Measurements from ENCODE around the gene SLC39A2. TPM values are rescaled to one million over a fixed set of nuclear protein-coding genes. Genes with fewer than 3 reads are reported as not detected.

The SLC39A2 gene
- total RNA-seq, 1 experiment from 2014 or later = not detected

DNA sequence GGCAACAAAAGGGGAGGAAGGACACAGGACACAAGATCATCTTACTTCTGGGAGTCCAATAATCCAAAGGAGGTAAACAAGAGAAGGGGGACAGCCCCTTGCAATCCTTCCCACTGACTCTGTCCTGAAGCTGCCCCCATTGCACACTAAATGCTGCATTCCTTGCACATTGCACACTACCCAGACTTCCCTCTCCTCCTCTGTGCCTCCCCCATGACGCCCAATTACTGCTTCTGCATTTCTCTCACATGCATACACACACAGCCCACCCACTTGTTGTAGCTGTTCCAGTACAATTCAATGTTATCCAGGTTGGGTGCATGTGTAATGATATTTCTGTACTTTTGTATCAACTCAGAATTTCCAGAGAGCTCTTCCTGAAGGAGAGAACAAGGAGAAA, 20.3 kb downstream of the SLC39A2 start:
- in situ Hi-C loops (cut with HindIII; ENCODE audit: low pct_unique_long_range_greater_than_20kb, low sequenced_read_pairs) = no loop called here
- DNase-seq (ENCODE audit: low read depth, low spot score) = no peak

DNA sequence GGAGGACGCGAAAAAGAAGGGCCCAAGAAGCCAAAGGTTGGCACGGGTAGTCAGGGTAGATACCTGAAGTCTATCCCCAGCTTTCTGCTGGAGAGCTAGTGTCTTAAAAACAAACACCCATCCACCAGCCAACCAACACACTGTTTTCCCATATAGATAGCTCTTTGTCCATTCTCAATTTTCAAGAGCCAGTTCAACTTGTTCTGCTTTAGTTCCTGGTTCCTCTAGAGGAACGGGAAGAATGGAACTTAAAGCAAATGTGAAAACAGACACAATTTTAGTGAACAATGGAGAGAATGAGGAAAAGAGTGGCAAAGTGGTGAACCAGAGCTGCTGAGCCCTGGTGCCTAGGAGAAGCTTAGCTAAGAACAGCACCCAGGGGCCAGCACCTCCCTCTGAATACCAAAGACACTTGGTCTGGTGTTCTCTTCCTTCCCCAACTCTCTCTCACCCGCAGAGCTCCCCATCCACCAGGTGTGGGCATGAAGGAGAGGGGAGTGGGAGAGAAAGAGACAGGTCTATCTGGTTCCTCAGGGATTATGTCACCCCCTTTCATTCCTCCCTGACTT, 22.0 kb downstream of the SLC39A2 start:
- no peak for DNase-seq (ENCODE audit: low read depth, low spot score)
- in situ Hi-C loops (cut with HindIII; ENCODE audit: low pct_unique_long_range_greater_than_20kb, low sequenced_read_pairs) = no loop called here

DNA sequence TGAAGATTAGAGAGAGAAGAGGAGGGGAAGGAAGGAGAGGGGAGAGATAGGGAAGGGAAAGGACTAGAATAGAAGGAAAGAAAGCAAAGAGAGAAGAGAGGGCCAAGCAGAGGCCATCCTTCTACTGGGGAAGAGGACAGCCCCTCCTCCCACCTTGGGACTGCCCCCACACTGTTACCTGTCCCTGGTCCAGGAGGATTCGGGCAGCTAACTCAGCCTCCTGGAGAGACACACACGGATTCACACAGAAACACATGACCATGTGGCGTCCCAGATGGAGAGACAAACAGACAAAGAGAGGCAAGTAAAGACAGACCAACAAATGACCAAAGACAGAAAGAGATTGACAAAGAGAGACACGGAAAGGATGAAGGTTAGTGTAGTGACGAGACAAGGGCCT, 23.6 kb downstream of the SLC39A2 start:
- in situ Hi-C loops (cut with HindIII; ENCODE audit: low pct_unique_long_range_greater_than_20kb, low sequenced_read_pairs) = no loop called here
- DNase-seq (ENCODE audit: low read depth, low spot score) = no peak

DNA sequence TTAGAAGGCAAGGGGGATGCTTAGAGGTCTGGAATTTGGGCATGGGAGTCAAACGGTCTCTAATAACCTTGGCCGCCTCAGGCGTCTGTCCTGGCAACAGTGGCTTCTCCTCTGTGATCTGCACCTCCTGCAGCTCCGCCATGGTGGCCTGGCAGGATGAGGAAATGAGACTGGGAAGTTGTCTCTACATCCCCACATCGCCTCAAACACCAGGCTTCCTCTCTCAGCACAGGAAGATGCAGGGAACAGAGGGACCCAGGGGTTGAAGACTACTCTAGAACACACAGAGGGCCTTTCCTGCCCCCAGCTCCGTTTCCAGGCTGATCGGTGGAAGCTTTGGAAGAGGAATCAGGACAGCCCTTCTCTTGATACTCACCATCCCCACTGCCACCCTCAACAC, 24.1 kb downstream of the SLC39A2 start:
- in situ Hi-C loops (cut with HindIII; ENCODE audit: low pct_unique_long_range_greater_than_20kb, low sequenced_read_pairs) = no loop called here
- no peak for DNase-seq (ENCODE audit: low read depth, low spot score)

DNA sequence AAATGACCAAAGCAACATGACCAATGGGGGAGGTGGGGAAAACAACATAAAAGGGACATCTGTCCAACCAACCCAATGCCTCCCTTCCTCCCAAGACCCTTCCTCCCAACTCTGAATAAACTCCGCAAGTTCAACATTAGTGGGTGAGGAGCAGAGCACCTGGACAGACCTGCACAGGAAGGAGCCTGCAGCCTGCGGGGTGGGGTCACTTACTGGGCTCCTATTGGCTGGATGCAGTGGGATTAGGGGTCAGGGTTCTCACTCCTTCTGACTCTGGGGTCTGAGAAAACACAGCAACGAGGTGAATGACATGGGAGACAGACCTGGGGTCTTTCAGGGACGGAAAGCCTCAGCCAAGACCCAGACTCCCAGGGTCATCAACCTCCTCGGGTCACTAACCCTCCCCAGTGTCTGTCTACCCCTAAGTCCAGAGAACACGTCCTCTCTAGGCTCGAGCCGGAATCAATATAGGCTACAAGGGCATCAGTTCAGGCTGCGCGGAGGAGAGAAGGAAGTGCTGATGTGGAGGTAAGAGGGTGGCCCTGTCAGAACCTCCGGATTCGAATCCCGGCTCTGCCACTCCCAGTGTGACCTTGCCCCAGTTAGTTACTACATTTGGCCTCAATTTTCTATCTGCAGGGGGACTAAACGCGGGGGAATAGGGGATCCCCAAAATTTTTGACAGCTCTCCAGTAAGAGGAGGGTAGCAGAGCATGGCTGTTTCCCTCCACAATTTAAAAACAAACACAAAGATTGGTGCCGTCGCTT, 24.9 kb downstream of the SLC39A2 start:
- in situ Hi-C loops (cut with HindIII; ENCODE audit: low pct_unique_long_range_greater_than_20kb, low sequenced_read_pairs) = no loop called here
- no peak for DNase-seq (ENCODE audit: low read depth, low spot score)

DNA sequence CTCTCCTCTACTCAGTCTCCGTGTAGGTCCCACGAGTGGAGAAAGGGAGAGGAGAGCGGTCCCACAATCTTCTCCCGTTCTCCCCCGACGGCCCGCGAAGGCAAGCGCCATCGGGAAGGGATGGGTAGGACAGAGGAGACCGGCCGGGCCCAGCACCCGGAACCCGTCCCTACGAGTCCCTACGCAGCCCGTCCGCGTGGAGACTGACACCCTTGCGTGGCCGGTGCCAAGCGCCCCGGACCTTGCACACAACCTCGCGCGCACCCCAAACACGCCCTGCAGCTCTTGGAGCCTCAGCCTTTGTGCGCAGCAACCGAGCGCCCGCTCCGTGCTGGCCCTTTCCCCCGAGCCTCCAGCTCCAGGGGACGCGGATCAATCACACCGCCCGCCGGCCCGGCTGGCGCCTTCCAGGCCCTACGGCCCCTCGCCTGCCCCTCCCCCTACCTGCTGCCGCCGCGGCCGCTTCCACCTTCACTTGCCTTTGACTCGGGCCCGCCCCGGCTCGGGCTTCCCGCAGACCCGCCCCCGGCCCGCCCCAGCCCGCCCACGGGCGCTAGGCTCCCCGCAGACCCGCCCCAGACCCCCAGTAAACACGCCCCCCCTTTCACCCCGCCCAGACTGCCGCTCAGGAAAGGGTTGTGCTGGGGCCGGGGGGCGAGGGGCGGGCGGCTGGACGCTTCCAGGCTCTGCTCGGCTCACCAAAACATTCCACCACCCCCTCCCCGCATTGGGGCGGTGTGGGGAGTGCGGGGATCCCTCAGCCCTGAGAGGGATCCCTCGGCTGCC, 25.7 kb downstream of the SLC39A2 start, which contains the start of gene NDRG2:
Gene NDRG2, minus strand, starts transcription at position 477 of the 786 bp plus-strand sequence. CDS start 1,746 bp downstream, outside the sequence.
- in situ Hi-C loops (cut with HindIII; ENCODE audit: low pct_unique_long_range_greater_than_20kb, low sequenced_read_pairs) = no loop called here
- peak; percentile 42 for DNase-seq (ENCODE audit: low read depth, low spot score)

DNA sequence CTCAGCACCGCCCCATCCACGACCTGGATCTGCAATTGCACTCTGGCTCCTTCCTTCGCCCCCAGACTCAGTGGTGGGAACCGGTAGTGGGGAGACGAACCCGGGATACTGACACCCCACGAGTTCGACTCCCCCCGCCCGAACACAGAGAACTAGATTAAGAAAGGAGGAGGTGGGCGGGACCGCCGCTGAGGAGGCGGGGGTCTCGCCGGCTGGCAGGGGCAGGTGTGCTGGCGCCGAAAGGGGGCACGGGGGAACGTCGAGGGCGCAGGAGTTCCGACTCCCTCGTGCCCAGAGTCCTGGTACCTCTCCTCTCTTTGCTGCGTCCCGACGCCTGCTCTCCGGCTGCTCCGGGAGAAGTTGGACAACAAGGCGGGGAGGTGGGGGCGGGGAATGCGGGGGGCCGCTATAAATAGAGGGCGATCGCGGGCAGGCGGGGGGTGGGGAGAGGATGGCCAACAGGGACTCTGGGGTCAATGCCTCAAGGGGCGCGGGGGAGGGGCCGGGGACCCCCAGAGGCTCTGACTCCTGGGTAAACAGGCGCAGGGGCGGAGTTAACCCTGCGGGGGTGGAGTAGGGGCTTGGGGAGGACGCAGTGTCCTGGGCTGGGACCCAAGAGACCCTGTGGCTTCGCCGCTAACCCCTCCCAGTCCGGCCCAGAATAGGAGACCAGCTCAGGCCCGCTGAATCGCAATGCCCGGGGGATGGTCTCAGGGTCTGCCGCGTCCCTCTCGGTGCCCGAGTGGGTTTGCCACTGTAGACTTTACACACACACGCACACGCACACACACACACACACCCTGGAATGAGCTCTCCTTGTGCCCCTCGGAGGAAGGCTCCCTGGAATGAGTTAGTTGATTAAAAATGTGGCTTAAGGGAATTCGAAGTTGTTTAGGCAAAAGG, 26.5 kb downstream of the SLC39A2 start:
- no peak for DNase-seq (ENCODE audit: low read depth, low spot score)
- in situ Hi-C loops (cut with HindIII; ENCODE audit: low pct_unique_long_range_greater_than_20kb, low sequenced_read_pairs) = no loop called here

DNA sequence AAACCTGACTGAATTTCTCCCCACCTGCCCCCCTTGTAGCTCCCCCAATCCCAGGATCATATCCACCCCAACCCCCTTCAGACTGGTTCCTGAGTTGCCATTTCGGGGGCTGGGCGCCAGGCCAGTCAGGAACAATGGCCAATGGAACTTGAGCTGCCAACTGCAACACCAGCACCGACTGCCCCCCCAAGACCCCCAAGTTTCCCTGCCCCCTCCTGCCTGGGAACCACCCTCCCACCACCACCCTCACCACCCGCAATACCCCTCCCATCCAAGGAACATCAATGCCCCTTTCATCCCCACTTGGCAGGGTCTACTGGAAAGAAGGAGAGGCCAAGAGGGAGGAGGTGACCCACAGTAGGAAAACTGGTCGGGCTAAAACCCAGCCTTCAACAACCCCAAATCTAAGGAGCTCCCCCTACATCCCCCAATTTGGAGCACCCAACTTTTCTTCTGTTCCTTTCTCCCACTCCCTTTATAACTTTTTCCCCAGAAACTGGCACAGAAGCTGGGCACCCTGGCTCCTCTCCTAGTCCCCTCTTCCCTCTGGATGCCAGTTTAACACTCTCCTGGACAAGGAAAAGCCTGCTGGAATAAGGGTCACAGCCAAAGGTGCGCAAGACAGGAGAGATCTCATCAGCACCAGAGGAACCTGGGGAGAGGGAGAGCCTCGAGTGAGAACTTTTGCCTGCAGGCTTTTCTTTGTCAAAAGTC, 27.3 kb downstream of the SLC39A2 start:
- DNase-seq (ENCODE audit: low read depth, low spot score) = no peak

DNA sequence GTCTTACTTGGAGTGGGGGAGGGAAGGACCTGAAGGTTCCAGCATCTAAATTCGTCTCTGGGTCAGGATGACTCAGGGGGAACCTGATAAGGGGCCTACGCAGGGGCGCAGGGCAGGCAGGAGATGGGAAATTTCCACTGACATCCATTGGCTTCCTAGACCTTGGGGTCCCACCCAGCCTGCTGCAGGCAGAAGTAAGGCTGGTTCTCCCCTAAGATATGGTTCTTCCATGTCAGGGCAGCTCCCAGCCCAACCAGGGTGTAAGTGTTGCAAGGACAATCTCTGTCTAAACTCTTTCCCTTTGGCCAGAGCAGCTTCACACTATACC, 27.9 kb downstream of the SLC39A2 start:
- DNase-seq (ENCODE audit: low read depth, low spot score) = no peak
- in situ Hi-C loops (cut with HindIII; ENCODE audit: low pct_unique_long_range_greater_than_20kb, low sequenced_read_pairs) = no loop called here

More for the DNA sequence above, 27.3 kb downstream of the SLC39A2 start:
- in situ Hi-C loops (cut with HindIII; ENCODE audit: low pct_unique_long_range_greater_than_20kb, low sequenced_read_pairs) = no loop called here

DNA sequence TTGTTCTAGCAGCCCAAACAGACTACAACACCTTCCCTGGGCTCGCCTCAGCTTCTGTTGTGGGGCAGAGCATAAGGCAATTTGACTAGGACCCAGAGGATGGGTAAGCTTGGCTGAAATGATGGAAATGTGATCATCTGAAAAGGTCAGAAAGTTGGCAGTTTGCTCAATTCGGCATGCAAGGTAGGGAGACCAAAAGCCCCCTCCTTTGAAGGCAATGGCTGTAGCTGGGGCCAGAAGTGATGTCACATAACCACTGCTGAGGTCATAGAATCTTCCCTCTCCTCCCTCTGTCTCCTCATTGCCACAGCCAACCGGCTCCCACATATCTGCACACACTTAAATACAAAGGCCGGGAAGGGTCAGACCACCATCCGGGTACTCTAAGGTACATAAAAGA, 30.8 kb downstream of the SLC39A2 start, which contains the start of gene TPPP2:
Gene TPPP2, plus strand, starts transcription at position 301 of the 400 bp plus-strand sequence. CDS start 365 bp downstream, outside the sequence.
- in situ Hi-C loops (cut with HindIII; ENCODE audit: low pct_unique_long_range_greater_than_20kb, low sequenced_read_pairs) = no loop called here
- no peak for DNase-seq (ENCODE audit: low read depth, low spot score)

DNA sequence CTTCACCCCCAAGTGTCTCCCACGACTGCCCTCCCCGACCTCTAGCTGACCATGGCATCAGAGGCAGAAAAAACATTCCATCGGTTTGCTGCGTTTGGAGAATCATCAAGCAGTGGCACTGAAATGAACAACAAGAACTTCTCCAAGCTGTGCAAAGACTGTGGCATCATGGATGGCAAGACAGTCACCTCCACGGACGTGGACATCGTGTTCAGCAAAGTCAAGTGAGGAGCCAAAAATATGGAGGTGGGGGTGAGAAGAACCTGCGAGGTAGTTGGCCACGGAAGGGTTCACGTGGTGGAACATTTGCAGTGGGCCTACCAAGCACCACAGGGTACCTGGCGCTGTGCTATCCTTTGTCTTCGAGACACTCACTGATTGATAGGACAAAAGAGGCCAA, 31.4 kb downstream of the SLC39A2 start:
- DNase-seq (ENCODE audit: low read depth, low spot score) = no peak
- in situ Hi-C loops (cut with HindIII; ENCODE audit: low pct_unique_long_range_greater_than_20kb, low sequenced_read_pairs) = no loop called here

DNA sequence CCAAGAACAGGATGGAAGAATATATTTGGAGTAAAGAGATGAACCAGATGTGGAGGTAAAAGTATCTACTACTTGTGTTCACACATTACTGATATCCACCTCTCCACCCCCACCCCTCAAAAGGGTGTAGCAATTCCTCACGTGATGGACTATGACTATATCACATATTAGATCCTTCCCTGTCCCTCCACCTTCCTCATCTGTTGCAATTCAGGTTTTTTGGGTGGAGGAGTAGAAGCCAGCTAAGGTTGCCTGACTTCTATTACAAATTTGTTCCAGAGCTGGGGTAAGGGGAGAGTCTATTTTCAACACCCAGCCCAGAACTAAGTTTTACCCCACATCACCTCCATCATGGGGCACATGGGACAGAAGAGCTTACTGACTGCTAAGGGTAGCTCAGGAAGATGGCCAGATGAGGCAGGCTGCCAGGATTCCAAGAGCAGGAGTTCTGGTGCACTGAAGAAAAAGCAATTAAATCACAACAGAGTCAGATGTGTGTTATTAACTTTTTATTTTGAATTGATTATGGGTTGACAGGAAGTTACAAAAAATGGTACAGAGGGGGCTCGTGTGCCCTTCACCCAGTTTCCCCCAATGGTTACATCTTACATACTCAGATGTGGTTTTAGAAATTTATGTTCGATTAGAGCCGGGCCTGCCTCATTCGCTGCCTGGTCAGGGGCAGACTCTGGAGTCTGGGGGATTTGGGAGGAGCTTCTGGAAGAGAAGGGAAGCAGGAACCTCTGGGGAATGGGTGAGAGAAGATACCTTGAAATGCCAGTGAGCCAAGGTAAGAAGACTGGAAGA, 33.4 kb downstream of the SLC39A2 start:
- no peak for DNase-seq (ENCODE audit: low read depth, low spot score)
- in situ Hi-C loops (cut with HindIII; ENCODE audit: low pct_unique_long_range_greater_than_20kb, low sequenced_read_pairs) = no loop called here

DNA sequence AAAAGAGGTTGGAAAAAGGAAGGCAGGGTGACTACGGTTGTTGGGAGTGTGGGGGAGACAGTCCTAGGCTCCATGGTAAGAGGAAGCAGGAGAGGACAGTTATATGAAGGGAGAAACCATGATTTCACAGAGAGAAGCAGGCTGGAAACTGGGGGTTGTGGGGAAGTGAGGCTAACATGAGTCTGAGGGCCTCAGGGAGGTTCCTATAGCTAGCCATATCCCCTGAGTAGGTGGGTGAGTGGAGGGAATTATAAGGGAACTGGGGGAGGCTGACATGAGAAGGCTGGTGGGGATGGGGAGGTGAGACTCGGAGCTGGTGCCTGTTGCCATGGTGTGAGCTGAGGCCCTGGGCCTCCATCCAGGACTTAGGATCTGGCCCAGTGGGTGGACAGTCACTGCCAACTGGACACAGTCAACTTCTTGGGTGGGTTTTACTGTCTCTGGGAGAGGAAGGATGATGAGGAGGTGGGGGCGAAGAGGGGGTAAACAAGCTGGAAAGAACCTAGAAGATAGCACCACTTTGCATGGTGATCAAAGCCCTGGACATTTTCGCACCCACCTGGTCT, 34.1 kb downstream of the SLC39A2 start:
- DNase-seq (ENCODE audit: low read depth, low spot score) = no peak
- in situ Hi-C loops (cut with HindIII; ENCODE audit: low pct_unique_long_range_greater_than_20kb, low sequenced_read_pairs) = no loop called here

DNA sequence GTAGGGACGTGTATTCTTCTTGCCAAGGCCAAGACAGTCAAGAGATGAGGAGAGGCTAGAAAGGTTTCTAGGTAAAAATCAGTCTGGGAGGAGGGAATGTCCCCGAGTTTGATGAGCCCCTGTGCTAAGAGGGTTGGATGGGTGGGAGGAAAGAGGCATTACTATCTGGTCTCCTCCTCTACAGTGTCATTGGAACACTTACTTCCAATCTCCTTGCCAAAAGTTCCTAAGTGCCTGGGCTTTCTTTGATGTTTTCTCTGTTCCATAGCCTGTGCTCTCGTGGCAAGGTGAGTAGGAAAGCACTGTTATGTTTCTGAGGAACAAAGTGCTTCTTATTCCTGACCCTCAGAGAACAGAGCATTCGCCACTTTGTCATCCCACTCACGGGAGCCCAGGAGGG, 35.6 kb downstream of the SLC39A2 start, which contains the start of gene RNASE13:
Gene RNASE13, minus strand, starts transcription at position 101 of the 400 bp plus-strand sequence. CDS start 519 bp downstream, outside the sequence.
- in situ Hi-C loops (cut with HindIII; ENCODE audit: low pct_unique_long_range_greater_than_20kb, low sequenced_read_pairs) = no loop called here
- no peak for DNase-seq (ENCODE audit: low read depth, low spot score)

DNA sequence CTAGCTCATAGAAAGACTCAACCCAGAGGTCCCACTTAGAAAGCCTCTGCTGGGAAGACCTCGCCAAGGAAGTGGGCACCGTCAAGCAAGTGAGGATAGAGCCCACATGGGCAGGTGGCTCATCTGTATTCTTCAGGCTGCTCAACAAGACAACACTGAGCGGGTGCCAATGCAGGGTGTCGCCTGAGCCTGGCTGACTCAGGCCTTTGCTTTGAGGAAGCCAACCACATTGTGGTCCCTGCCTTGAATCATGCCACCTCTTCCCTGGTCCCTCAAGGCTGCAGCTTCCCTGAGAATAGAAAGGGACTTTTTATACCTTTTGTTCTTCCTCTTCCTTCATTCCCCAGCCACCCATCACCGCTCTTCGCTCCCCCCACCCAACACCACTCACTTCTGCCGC, 37.7 kb downstream of the SLC39A2 start:
- in situ Hi-C loops (cut with HindIII; ENCODE audit: low pct_unique_long_range_greater_than_20kb, low sequenced_read_pairs) = no loop called here
- no peak for DNase-seq (ENCODE audit: low read depth, low spot score)

DNA sequence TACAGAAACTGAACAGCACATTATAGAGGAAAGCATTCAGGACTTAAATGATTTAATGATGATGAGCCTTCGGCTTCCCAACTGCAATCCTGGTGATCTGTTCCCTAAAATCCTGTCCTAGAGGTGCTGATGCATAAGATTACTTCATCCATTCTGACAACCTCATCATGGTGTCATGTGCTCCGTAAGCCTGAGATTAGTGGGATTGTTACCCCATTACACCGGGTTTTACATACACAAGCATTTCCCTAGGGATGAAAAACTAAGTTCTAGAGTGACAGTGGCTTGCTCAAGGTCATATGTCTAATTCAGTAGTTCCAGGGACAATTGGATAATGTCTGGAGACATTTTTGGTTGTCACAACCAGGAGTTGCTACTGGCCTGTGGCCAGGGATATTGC, 38.1 kb downstream of the SLC39A2 start:
- DNase-seq (ENCODE audit: low read depth, low spot score) = no peak
- in situ Hi-C loops (cut with HindIII; ENCODE audit: low pct_unique_long_range_greater_than_20kb, low sequenced_read_pairs) = no loop called here
